IMR-90 (cell line): ENCODE results near the gene SPTB.

Source experiments
- CTCF ChIP-seq: conservative IDR thresholded peaks from 2 replicates; pipeline ENCODE4 v1.5.1; 2012; ENCODE audit warnings: mild to moderate bottlenecking, low read depth, low read length, improper control_type of control experiment
- MAFK ChIP-seq: IDR thresholded peaks from 2 replicates; pipeline ENCODE4 v1.6.1; 2012; ENCODE audit warnings: low read depth, low read length, improper control_type of control experiment
- MAZ ChIP-seq: IDR thresholded peaks from 2 replicates; pipeline ENCODE4 v1.6.1; 2012; ENCODE audit warnings: low read depth, mild to moderate bottlenecking, low read length, improper control_type of control experiment, moderate library complexity, borderline replicate concordance
- POLR2A ChIP-seq: IDR thresholded peaks from 2 replicates; pipeline ENCODE4 v1.6.1; 2012; ENCODE audit warnings: mild to moderate bottlenecking, low read depth, low read length
- RAD21 ChIP-seq: IDR thresholded peaks from 2 replicates; pipeline ENCODE4 v1.6.1; 2012; ENCODE audit warnings: low read length, improper control_type of control experiment
- SMC3 ChIP-seq: fragments of 150-350 bp; IDR thresholded peaks from 2 replicates; pipeline ENCODE4 v1.6.1; 2016; ENCODE audit warnings: low read depth, mild to moderate bottlenecking, antibody characterized with exemption, low read length, moderate library complexity
- TF ChIP-seq, protein P1 (sequence below): fragments of 150-350 bp; IDR thresholded peaks from 2 replicates; pipeline ENCODE4 v1.6.1; 2016; ENCODE audit warnings: low read depth, mild to moderate bottlenecking, low read length, moderate library complexity, borderline replicate concordance

DNA sequence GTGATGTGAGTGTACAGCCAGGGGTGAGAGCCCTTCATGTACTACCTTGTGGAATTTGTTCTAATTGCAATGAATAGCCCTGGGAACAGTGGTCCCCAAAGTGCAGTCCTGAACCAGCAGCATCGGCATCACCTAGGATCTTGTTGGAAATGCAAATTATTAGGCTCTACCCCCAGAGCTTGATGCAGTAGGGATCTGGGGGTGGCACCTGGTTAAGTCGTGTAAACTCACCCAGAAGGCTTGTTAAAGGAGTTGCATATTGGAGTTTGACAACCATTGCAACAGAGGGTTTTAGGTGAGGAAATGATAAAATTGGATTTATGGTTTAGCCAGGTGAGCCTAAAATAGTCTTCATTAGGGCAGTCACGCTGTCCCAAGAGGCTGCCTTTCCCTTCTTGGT lies 102.2 kb downstream of the SPTB start:
- TF ChIP-seq POLR2A (no peak), RAD21 (no peak), MAZ (no peak), MAFK (no peak), CTCF (no peak), SMC3 (no peak)
- TF ChIP-seq, protein P1, sequence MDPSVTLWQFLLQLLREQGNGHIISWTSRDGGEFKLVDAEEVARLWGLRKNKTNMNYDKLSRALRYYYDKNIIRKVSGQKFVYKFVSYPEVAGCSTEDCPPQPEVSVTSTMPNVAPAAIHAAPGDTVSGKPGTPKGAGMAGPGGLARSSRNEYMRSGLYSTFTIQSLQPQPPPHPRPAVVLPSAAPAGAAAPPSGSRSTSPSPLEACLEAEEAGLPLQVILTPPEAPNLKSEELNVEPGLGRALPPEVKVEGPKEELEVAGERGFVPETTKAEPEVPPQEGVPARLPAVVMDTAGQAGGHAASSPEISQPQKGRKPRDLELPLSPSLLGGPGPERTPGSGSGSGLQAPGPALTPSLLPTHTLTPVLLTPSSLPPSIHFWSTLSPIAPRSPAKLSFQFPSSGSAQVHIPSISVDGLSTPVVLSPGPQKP: no peak
